ENCODE measurements around the gene GTF3C6.
"Not testable (repeated sequence)": the region's sequence is repeated elsewhere in the genome, so short reads cannot be mapped to it uniquely, and the experiment has no call there.

Gene GTF3C6

DNA sequence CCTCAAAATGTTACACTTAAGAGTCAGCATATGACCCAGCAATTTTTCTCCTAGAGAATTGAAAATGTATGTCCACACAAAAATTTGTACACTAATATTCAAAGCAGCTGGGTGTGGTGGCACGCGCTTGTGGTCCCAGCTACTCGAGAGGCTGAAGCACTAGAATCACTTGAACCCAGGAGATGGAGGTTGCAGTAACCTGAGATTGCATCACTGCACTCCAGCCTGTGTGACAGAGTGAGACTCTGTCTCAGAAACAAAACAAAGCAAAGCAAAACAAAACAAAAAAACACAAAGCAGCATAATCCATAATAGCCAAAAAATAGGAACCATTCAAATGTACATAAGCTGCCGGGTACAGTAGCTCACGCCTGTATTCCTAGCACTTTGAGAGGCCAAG, 21.7 kb downstream of the GTF3C6 start:
- DNase-seq, result no peak

- DNase-seq, result no peak
These were observed 22.1 kb downstream of the GTF3C6 start for GRCh38 chr6:110980648-110981047.

- no peak for DNase-seq
These were observed 22.7 kb downstream of the GTF3C6 start for GRCh38 chr6:110981202-110981600.

- DNase-seq, result no peak
These were observed 32.5 kb downstream of the GTF3C6 start for GRCh38 chr6:110990840-110991576.

DNA sequence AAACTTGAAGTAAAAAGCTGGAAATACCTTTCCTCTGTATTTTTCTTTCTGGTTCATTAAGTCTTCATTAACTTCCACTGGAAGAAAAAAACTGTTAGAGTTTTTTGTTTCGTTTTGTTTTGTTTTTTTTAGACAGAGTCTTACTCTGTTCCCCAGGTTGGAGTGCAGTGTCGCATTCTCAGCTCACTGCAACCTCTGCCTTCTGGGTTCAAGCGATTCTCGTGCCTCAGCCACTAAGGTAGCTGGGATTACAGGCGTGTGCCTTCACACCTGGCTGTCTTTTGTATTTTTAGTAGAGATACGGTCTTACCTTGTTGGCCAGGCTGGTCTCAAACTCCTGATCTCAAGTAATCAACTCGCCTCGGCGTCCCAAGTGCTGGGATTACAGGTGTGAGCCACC, 38.2 kb downstream of the GTF3C6 start:
- no peak for DNase-seq

- no peak for DNase-seq
These were observed 41.2 kb downstream of the GTF3C6 start for GRCh38 chr6:110999634-111000270.

DNA sequence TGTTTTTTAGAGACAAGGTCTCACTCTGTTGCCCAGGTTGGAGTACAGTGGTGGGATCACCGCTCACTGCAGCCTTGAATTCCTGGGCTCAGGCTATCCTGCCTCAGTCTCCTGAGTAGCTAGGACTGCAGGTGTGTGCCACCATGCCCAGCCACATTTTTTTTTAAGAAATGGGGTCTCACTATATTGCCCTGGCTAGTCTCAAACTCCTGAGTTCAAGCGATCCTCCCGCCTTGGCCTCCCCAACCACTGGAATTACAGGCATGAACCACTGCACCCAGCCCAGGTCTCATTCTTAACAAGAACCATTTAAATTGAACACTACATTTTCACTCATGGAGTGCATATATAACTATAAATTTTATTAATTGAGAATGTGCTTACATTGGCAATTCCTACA, 43.8 kb downstream of the GTF3C6 start:
- no peak for DNase-seq

DNA sequence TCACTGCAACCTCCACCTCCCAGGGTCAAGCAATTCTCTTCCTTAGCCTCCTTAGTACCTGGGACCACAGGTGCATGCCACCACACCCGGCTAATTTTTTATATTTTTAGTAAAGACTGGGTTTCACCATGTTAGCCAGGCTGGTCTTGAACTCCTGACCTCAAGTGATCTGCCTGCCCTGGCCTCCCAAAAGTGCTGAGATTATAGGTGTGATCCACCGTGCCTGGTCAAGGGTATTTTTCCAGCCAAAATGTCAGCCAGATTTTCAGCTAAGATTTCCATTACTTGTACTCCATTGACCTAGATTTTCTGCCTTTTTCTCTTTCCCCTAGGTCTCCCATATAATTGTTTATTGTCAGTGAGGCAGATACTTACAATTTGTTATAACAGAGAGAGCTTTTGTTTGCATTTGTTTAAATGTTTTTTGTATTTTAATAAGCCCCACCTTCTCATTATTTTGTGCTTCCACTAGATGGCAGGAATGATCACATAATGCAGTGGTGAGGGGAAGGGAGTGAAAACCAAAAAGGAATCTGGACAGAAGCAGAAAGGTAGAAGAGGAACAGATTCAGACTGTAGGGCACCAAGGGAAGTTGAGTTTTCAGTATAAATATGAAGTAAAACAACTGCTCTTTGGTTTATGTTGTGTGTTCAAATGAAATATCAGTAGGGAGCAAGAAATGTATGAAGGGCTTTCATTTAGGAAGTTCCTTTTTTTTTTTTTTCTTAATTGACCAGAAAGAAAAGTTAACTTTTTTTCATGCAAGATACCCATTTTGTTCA, 53.0 kb downstream of the GTF3C6 start:
- DNase-seq, result peak; percentile 5

GRCh38 chr6:111012143-111012452, 53.6 kb downstream of the GTF3C6 start:
- DNase-seq, result no peak

DNA sequence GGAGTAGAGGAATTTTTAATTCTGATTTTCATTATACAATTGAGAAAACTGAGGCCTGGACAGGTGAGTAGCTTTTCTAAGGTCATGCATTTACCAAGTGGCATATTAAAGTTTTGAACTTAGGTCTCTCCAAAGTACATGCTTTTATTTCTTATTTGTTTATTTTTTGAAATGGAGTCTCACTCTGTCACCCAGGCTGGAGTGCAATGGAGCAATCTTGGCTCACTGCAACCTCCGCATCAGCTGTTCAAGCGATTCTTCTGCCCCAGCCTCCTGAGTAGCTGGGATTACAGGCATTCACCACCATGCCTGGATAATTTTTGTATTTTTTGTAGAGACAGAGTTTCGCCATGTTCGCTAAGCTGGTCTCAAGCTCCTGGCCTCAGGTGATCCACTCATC, 54.0 kb downstream of the GTF3C6 start:
- not testable (repeated sequence) for DNase-seq

- no peak for DNase-seq
These were observed 54.8 kb downstream of the GTF3C6 start for GRCh38 chr6:111013144-111013915.

DNA sequence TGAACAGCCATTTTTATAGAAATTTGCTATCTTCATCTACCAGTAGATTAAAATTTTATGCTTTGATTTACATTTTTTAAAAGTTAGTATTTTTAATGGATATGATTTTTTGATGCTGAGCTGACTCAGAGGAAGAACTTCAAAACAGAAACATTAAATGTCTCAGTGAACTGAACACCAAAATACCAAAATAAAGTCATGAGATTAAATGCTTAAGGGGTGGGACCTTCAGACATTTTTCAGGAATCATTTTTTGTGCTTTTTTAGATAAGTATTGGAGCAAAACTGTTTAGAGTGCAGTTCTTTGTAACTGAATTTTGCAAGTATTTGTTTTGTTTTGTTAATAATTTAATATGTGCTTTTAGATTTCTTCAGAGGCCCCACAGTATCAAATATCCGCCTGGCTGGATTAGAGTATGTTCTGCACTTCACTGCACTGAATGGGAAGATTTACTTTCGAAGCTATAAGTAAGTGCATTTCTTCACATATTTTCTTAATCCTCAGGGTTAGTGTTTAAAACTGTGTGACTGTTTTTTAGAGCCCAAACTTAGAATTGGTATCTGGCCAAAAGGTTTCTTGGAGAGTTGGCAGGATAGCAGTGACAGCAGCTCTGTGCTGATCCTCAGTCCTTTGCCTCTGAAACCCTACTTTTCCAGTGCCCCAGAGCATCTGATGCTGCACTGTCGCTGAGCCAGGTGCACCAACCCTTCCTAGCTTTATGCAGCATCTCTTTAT, 57.1 kb downstream of the GTF3C6 start:
- DNase-seq, result no peak

GRCh38 chr6:111017241-111017640, 58.7 kb downstream of the GTF3C6 start:
- DNase-seq, result not testable (repeated sequence)
